HepG2 (cell line): ENCODE measurements around the gene ADCY7. TPM values are rescaled to one million over a fixed set of nuclear protein-coding genes. Genes with fewer than 3 reads are reported as not detected.

Experiments
- ARID2 ChIP-seq: sonication (generic); formaldehyde crosslinking; IDR thresholded peaks from 2 replicates; pipeline ENCODE4 v1.8.1; 2022; ENCODE audit warnings: mild to moderate bottlenecking, missing genetic modification reagents, borderline replicate concordance
- ARID4A ChIP-seq: sonication (generic); formaldehyde crosslinking; IDR thresholded peaks from 2 replicates; pipeline ENCODE4 v1.5.0; 2020; ENCODE audit warnings: mild to moderate bottlenecking, missing genetic modification reagents, borderline replicate concordance
- CCAR2 ChIP-seq: fragments of 200-400 bp; formaldehyde crosslinking; optimal IDR thresholded peaks from 2 replicates; pipeline ENCODE3; 2018; ENCODE audit warnings: low read depth, mild to moderate bottlenecking, low read length, moderate library complexity
- CENPX ChIP-seq: sonication (generic); formaldehyde crosslinking; IDR thresholded peaks from 2 replicates; pipeline ENCODE4 v1.9.0; 2021; ENCODE audit warnings: mild to moderate bottlenecking, missing genetic modification reagents, moderate library complexity
- E2F2 ChIP-seq: sonication (generic); formaldehyde crosslinking; IDR thresholded peaks from 2 replicates; pipeline ENCODE4 v1.4.0; 2020; ENCODE audit warnings: missing genetic modification reagents, borderline replicate concordance
- ETV5 ChIP-seq: IDR thresholded peaks from 2 replicates; pipeline ENCODE4 v1.6.1; 2018; ENCODE audit warnings: missing biosample characterization, missing genetic modification reagents, inconsistent platforms, borderline replicate concordance
- HOXA3 ChIP-seq: sonication (generic); formaldehyde crosslinking; IDR thresholded peaks from 2 replicates; pipeline ENCODE4 v1.5.0; 2020; ENCODE audit warnings: missing genetic modification reagents
- KDM6A ChIP-seq: IDR thresholded peaks from 2 replicates; pipeline ENCODE4 v1.6.1; 2016; ENCODE audit warnings: low read depth
- MTERF4 ChIP-seq: sonication (generic); formaldehyde crosslinking; IDR thresholded peaks from 2 replicates; pipeline ENCODE4 v1.8.0; 2023; ENCODE audit warnings: mild to moderate bottlenecking, missing genetic modification reagents
- MZF1 ChIP-seq: sonication (generic); formaldehyde crosslinking; IDR thresholded peaks from 2 replicates; pipeline ENCODE4 v1.8.1; 2023; ENCODE audit warnings: mild to moderate bottlenecking, missing genetic modification reagents, borderline replicate concordance
- NCOA1 ChIP-seq: sonication (generic); formaldehyde crosslinking; IDR thresholded peaks from 2 replicates; pipeline ENCODE4 v1.9.0; 2021; ENCODE audit warnings: missing genetic modification reagents
- NFYC ChIP-seq: IDR thresholded peaks from 2 replicates; pipeline ENCODE4 v1.6.1; 2016; ENCODE audit warnings: missing genetic modification reagents, missing compliant biosample characterization
- PCBP1 ChIP-seq: fragments of 200-400 bp; formaldehyde crosslinking; IDR thresholded peaks from 2 replicates; pipeline ENCODE4 v1.6.1; 2017; ENCODE audit warnings: mild to moderate bottlenecking, low read depth, low read length, borderline replicate concordance
- SIX4 ChIP-seq: sonication (generic); formaldehyde crosslinking; IDR thresholded peaks from 2 replicates; pipeline ENCODE4 v1.4.0; 2020; ENCODE audit warnings: missing genetic modification reagents
- ZBTB20 ChIP-seq: sonication (generic); formaldehyde crosslinking; IDR thresholded peaks from 2 replicates; pipeline ENCODE4 v1.8.1; 2023; ENCODE audit warnings: missing genetic modification reagents, low read depth, mild to moderate bottlenecking, borderline replicate concordance
- ZFYVE20 ChIP-seq: sonication (generic); formaldehyde crosslinking; IDR thresholded peaks from 2 replicates; pipeline ENCODE4 v1.8.0; 2023; ENCODE audit warnings: low read depth, mild to moderate bottlenecking, moderate library complexity, missing genetic modification reagents, borderline replicate concordance
- ZNF253 ChIP-seq: sonication (generic); formaldehyde crosslinking; IDR thresholded peaks from 2 replicates; pipeline ENCODE4 v1.8.0; 2022; ENCODE audit warnings: mild to moderate bottlenecking, missing genetic modification reagents, borderline replicate concordance
- ZNF343 ChIP-seq: sonication (generic); formaldehyde crosslinking; IDR thresholded peaks from 2 replicates; pipeline ENCODE4 v1.4.0; 2020; ENCODE audit warnings: mild to moderate bottlenecking, missing genetic modification reagents
- ZNF598 ChIP-seq: sonication (generic); formaldehyde crosslinking; IDR thresholded peaks from 2 replicates; pipeline ENCODE4 v1.5.1; 2020; ENCODE audit warnings: mild to moderate bottlenecking, missing genetic modification reagents, borderline replicate concordance
- ZNF7 ChIP-seq: IDR thresholded peaks from 2 replicates; pipeline ENCODE4 v1.6.1; 2016; ENCODE audit warnings: missing biosample characterization, missing genetic modification reagents
- ZNF747 ChIP-seq: sonication (generic); formaldehyde crosslinking; IDR thresholded peaks from 2 replicates; pipeline ENCODE4 v1.8.1; 2023; ENCODE audit warnings: missing genetic modification reagents, mild to moderate bottlenecking, borderline replicate concordance
- ZSCAN31 ChIP-seq: sonication (generic); formaldehyde crosslinking; IDR thresholded peaks from 2 replicates; pipeline ENCODE4 v1.5.0; 2020; ENCODE audit warnings: low read depth, mild to moderate bottlenecking, missing genetic modification reagents
- polyA plus RNA-seq, 8 experiments: library from polyadenylated mRNA; depleted of rRNA in 3 of 8; stranded (reverse) in 7 of 8; unstranded in 1 of 8; fragments of >200 nt; fragmentation: Illumina TruSeq in 4 of 8; extraction: Trizol in 4 of 8; gene quantifications; 2 replicates each; pipeline versions ENCODE4 v1.2.1 to v1.2.3, GENCODE V29; 2011 to 2016; ENCODE audit warnings: low read depth in 4 of 8, missing spikeins in 1 of 8, mixed read lengths in 1 of 8; ENCODE audit not compliant: insufficient read depth in 1 of 8
- total RNA-seq, 5 experiments: library from RNA; depleted of rRNA; stranded (reverse); fragments of >200 nt; fragmentation: Illumina TruSeq; extraction: Trizol; gene quantifications; 2 replicates each; pipeline ENCODE4 v1.2.3, GENCODE V29; 2016; ENCODE audit warnings: low read depth in 1 of 5
- TF ChIP-seq, protein P1 (sequence below): sonication (generic); formaldehyde crosslinking; IDR thresholded peaks from 2 replicates; pipeline ENCODE4 v1.5.0; 2020; ENCODE audit warnings: missing genetic modification reagents, mild to moderate bottlenecking, borderline replicate concordance

The ADCY7 gene
- total and polyA plus RNA-seq, 2 of the 13 experiments (the other 11 are each of a cell fraction or from before 2014, with no cell fraction given): 2.2 to 4.3 TPM

DNA sequence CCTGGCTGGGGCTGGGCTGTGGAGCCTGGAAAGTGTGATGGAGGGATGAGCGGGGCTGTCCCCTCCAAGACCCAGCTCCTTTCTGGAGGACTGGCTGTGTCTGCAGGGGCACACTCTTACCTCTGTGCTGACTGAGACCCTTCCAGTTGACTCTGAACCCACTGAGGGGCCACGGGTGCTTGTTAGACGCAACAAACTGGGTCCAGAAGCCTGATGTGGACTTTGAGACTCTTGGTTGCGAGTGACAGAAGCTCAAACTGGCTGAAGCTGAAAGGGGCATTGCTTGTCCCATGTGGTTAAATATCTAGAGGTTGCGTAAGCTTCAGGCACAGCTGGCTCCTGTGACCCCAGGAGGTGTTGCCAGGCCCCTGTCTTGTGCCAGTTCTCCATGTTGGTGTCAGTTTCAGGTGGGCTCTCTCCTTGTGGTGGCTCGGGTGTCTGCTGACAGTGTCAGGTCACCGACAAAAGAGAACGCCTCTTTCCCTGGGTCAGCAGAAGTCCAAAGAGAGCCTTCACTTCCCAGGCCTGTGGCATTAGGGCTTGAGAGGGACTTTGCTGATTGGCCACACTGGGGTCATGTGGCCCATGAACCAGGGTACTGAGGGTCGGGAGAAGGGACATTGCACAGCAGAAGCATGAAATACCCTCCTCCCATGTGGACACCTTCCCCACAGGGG is 16.7 kb downstream of the ADCY7 start (continued):
- TF ChIP-seq KDM6A (peak; percentile 59), ZNF598 (CRISPR knock-in tag) (peak; percentile 80; the same call in 1 of the 2 replicates), ZFYVE20 (no peak), NFYC (peak; percentile 77), ZSCAN31 (CRISPR knock-in tag) (no peak), HOXA3 (CRISPR knock-in tag) (peak; percentile 79; the same call in 1 of the 2 replicates), E2F2 (CRISPR knock-in tag) (no peak), ZNF7 (CRISPR knock-in tag) (no peak), NCOA1 (CRISPR knock-in tag) (no peak), ZNF747 (CRISPR knock-in tag) (no peak), CENPX (no peak), ARID4A (CRISPR knock-in tag) (peak; percentile 64; the same call in 1 of the 2 replicates), ZBTB20 (CRISPR knock-in tag) (peak; percentile 43; the same call in 1 of the 2 replicates), ZNF343 (CRISPR knock-in tag) (peak; percentile 70; the same call in 1 of the 2 replicates), ETV5 (no peak), PCBP1 (no peak), ARID2 (CRISPR knock-in tag) (no peak), MTERF4 (CRISPR knock-in tag) (0 out of 2 replicates have a peak, but pooled peaks have one; percentile 65), CCAR2 (no peak), MZF1 (CRISPR knock-in tag) (no peak), ZNF253 (CRISPR knock-in tag) (no peak), SIX4 (no peak)
- TF ChIP-seq, protein P1, sequence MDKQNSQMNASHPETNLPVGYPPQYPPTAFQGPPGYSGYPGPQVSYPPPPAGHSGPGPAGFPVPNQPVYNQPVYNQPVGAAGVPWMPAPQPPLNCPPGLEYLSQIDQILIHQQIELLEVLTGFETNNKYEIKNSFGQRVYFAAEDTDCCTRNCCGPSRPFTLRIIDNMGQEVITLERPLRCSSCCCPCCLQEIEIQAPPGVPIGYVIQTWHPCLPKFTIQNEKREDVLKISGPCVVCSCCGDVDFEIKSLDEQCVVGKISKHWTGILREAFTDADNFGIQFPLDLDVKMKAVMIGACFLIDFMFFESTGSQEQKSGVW (CRISPR knock-in tag): no peak
